ENCODE data around the gene ARHGAP15. TPM values are rescaled to one million over a fixed set of nuclear protein-coding genes. Genes with fewer than 3 reads are reported as not detected.
A peak's percentile ranks its signal among the peaks of the same experiment; 100 is the strongest.

ARHGAP15 gene
- total RNA-seq, 2 donors from 2014 or later: 11.0 to 11.8 TPM

DNA sequence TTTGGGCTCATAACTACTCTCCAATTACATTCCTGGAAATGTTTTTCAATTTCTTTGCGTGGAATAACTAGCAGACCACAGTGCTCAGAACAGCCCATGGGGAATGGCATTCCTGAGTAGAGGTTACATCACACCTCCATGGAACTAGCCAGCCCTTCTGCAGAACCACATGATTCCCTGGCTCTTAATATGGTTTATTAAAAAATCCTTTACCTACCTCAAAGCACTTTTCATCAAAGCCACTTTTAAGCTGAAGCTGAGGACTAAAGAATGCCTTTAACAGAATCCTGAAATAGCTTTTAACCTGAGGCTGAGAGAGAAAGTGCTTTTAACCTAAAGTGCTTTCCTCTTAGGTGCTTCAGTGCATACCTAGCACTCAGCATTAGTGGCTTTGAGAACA is 376.3 kb downstream of the ARHGAP15 start:
- Histone ChIP-seq H3K4me1 (ENCODE audit: control insufficient read depth in 1 of 2, low read depth in 2 of 2) (no peaks in the 10 kb centered on the region), H3K27ac (no peak overlapping the region), H3K9me3 (no peaks in the 10 kb centered on the region), H3K27me3 (replicated peaks; ENCODE audit: insufficient read depth) (no peaks in the 10 kb centered on the region), H3K36me3 (no peaks in the 10 kb centered on the region), H3K4me3 (no peak overlapping the region)
- no peak for ATAC-seq (ENCODE audit: insufficient number of reproducible peaks, low FRiP score, low read depth)
- TF ChIP-seq, protein P1, sequence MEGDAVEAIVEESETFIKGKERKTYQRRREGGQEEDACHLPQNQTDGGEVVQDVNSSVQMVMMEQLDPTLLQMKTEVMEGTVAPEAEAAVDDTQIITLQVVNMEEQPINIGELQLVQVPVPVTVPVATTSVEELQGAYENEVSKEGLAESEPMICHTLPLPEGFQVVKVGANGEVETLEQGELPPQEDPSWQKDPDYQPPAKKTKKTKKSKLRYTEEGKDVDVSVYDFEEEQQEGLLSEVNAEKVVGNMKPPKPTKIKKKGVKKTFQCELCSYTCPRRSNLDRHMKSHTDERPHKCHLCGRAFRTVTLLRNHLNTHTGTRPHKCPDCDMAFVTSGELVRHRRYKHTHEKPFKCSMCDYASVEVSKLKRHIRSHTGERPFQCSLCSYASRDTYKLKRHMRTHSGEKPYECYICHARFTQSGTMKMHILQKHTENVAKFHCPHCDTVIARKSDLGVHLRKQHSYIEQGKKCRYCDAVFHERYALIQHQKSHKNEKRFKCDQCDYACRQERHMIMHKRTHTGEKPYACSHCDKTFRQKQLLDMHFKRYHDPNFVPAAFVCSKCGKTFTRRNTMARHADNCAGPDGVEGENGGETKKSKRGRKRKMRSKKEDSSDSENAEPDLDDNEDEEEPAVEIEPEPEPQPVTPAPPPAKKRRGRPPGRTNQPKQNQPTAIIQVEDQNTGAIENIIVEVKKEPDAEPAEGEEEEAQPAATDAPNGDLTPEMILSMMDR (IDR thresholded peaks at IDR 0.05): no peak
- no peak for DNase-seq (ENCODE audit: low spot score)

DNA sequence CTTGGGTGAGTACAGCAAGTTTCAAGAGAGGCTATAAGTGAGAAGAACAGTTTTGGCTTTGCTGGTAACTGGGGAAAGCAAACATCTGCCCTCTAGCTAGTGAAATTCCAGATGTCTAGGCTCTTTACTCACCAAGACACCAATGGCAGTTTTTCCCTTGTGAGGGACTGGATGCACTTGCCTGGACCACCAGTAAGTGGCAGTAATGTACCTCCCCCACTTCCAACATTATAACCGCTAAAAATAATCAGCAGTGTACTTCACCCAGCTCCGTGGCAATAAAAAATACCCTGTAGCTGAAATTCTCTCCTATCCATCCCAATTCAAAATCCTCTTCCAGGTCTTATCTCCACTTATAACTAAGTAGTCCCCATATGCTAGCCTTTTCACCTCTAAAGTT is 383.9 kb downstream of the ARHGAP15 start:
- DNase-seq (ENCODE audit: low spot score): no peak
- Histone ChIP-seq H3K36me3 (no peaks in the 10 kb centered on the region), H3K27ac (no peak overlapping the region), H3K4me1 (ENCODE audit: control insufficient read depth in 1 of 2, low read depth in 2 of 2) (peaks cover 6 to 18% of the 10 kb centered on the region in 2 donors), H3K9me3 (no peaks in the 10 kb centered on the region), H3K4me3 (peak overlapping the region; percentile 41), H3K27me3 (replicated peaks; ENCODE audit: insufficient read depth) (no peaks in the 10 kb centered on the region)
- ATAC-seq (ENCODE audit: insufficient number of reproducible peaks, low FRiP score, low read depth): peak; percentile 59
- TF ChIP-seq, protein P1 (IDR thresholded peaks at IDR 0.05): peak; percentile 77

DNA sequence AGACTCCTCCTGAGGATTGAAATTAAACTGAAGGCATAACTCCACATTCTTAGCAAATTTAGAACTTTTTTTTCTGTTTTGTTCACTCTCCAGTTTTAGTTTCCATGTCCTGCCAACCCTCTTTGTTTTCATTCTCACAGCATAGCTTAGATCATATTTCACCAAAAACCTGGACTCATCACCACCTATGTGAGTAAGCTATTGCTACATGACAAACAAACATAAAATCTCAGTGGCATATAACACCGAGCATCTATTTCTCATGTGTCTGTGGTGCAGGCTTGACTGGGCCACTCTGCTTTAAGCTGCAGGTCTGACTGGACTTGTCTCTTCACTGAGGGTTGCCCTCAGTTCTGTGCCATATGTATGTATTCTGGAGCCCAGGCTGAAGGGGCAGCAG is 385.2 kb downstream of the ARHGAP15 start:
- TF ChIP-seq, protein P1 (IDR thresholded peaks at IDR 0.05): no peak
- no peak for DNase-seq (ENCODE audit: low spot score)
- Histone ChIP-seq H3K9me3 (no peaks in the 10 kb centered on the region), H3K27me3 (replicated peaks; ENCODE audit: insufficient read depth) (no peaks in the 10 kb centered on the region), H3K27ac (no peak overlapping the region), H3K4me3 (no peak overlapping the region), H3K36me3 (no peaks in the 10 kb centered on the region), H3K4me1 (ENCODE audit: control insufficient read depth in 1 of 2, low read depth in 2 of 2) (peaks cover 6 to 18% of the 10 kb centered on the region in 2 donors)
- ATAC-seq (ENCODE audit: insufficient number of reproducible peaks, low FRiP score, low read depth): no peak

DNA sequence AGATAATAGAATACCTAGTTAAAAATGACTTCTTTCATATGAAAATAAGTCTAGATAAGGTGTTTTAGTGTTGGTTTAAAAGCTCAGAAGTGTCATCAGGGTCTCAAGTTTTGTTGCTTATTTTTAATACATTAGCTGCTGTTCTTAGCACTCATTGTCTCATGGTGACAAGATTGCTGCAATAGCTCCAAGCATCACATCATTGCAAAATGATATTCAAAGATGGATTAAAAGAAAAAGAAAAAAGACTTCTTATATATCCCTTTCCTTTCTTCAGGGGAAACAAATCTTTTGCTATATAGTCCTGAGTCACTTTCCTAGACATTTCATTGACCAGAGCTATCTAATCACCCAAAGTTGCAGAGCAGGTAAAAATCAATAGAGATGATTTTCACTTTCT is 386.1 kb downstream of the ARHGAP15 start:
- Histone ChIP-seq H3K27me3 (replicated peaks; ENCODE audit: insufficient read depth) (no peaks in the 10 kb centered on the region), H3K4me1 (ENCODE audit: control insufficient read depth in 1 of 2, low read depth in 2 of 2) (peaks cover 6 to 18% of the 10 kb centered on the region in 2 donors), H3K4me3 (no peak overlapping the region), H3K36me3 (no peaks in the 10 kb centered on the region), H3K9me3 (no peaks in the 10 kb centered on the region), H3K27ac (no peak overlapping the region)
- DNase-seq (ENCODE audit: low spot score) (no peak), ATAC-seq (ENCODE audit: insufficient number of reproducible peaks, low FRiP score, low read depth) (no peak)
- TF ChIP-seq, protein P1 (IDR thresholded peaks at IDR 0.05): no peak

DNA sequence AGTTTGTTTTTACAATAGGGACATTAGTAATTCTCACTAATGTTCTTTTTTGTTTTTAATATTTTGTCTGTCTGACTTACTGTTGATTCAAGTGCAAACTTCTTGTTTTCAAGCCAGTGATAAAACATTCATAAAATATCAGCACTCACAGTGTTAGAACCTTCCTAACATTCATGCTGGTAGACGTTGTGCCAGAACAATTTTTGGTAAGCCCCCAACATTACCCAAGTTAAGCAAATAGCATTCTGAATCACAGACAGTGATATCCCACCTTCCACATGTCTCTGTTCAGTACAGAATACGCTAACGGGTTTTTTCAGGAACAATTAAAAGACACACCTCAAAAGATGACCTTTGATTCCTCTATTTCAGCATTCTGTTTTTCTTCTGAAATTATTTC is 390.3 kb downstream of the ARHGAP15 start:
- TF ChIP-seq, protein P1 (IDR thresholded peaks at IDR 0.05): no peak
- Histone ChIP-seq H3K4me3 (no peak overlapping the region), H3K4me1 (ENCODE audit: control insufficient read depth in 1 of 2, low read depth in 2 of 2) (peaks cover 27 to 32% of the 10 kb centered on the region in 2 donors), H3K9me3 (no peaks in the 10 kb centered on the region), H3K27ac (no peak overlapping the region), H3K36me3 (no peaks in the 10 kb centered on the region), H3K27me3 (replicated peaks; ENCODE audit: insufficient read depth) (no peaks in the 10 kb centered on the region)
- ATAC-seq (ENCODE audit: insufficient number of reproducible peaks, low FRiP score, low read depth) (no peak), DNase-seq (ENCODE audit: low spot score) (no peak)

All from thoracic aorta (tissue), 2 donors.